Chondrocyte (in vitro differentiated cells): Measurements from ENCODE around the gene TMPRSS11A. TPM values are rescaled to one million over a fixed set of nuclear protein-coding genes. Genes with fewer than 3 reads are reported as not detected.

Source experiments
- DNase-seq: peaks from one replicate; pipeline ENCODE4 v3.0.0; 2021; ENCODE audit warnings: mixed read lengths, low spot score
- H3K27ac Mint-ChIP-seq: one replicate; pipeline ENCODE4 v1.8.0; 2021; ENCODE audit warnings: mild to moderate bottlenecking, moderate library complexity, mixed read lengths; ENCODE audit not compliant: unreplicated experiment
- H3K27me3 Mint-ChIP-seq: 2 replicates; pipeline ENCODE4 v1.8.0; 2021; ENCODE audit warnings: low read depth, mixed read lengths
- H3K36me3 Mint-ChIP-seq: 2 replicates; pipeline ENCODE4 v1.8.0; 2021; ENCODE audit warnings: low read depth, mixed read lengths
- H3K4me1 Mint-ChIP-seq: 2 replicates; pipeline ENCODE4 v1.8.0; 2021; ENCODE audit warnings: low read depth, mild to moderate bottlenecking, mixed read lengths
- H3K4me3 Mint-ChIP-seq: one replicate; pipeline ENCODE4 v1.8.0; 2021; ENCODE audit warnings: mild to moderate bottlenecking, moderate library complexity, mixed read lengths; ENCODE audit not compliant: unreplicated experiment
- H3K9me3 Mint-ChIP-seq: 2 replicates; pipeline ENCODE4 v1.8.0; 2021; ENCODE audit warnings: low read depth, mixed read lengths
- total RNA-seq: library from RNA; stranded (reverse); gene quantifications from 3 replicates; pipeline ENCODE4 v1.2.1, GENCODE V29; 2021
- TF ChIP-seq, protein P1 (sequence below): fragments of 200-600 bp; sonication (generic); IDR thresholded peaks from 2 replicates; pipeline ENCODE4 v1.5.0; 2021; ENCODE audit warnings: antibody characterized with exemption, mild to moderate bottlenecking, moderate library complexity

TMPRSS11A gene
- total RNA-seq, 1 donor from 2014 or later: not detected

GRCh38 chr4:67940506-67940905 is 22.8 kb downstream of the TMPRSS11A start:
- TF ChIP-seq, protein P1, sequence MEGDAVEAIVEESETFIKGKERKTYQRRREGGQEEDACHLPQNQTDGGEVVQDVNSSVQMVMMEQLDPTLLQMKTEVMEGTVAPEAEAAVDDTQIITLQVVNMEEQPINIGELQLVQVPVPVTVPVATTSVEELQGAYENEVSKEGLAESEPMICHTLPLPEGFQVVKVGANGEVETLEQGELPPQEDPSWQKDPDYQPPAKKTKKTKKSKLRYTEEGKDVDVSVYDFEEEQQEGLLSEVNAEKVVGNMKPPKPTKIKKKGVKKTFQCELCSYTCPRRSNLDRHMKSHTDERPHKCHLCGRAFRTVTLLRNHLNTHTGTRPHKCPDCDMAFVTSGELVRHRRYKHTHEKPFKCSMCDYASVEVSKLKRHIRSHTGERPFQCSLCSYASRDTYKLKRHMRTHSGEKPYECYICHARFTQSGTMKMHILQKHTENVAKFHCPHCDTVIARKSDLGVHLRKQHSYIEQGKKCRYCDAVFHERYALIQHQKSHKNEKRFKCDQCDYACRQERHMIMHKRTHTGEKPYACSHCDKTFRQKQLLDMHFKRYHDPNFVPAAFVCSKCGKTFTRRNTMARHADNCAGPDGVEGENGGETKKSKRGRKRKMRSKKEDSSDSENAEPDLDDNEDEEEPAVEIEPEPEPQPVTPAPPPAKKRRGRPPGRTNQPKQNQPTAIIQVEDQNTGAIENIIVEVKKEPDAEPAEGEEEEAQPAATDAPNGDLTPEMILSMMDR: no peak
- Mint-ChIP-seq H3K9me3 (peaks cover 13% of the 10 kb centered on the region), H3K4me3 (no peak overlapping the region), H3K27ac (no peak overlapping the region), H3K27me3 (peaks cover 2% of the 10 kb centered on the region), H3K36me3 (peaks cover 2% of the 10 kb centered on the region), H3K4me1 (no peaks in the 10 kb centered on the region)
- DNase-seq: no peak

DNA sequence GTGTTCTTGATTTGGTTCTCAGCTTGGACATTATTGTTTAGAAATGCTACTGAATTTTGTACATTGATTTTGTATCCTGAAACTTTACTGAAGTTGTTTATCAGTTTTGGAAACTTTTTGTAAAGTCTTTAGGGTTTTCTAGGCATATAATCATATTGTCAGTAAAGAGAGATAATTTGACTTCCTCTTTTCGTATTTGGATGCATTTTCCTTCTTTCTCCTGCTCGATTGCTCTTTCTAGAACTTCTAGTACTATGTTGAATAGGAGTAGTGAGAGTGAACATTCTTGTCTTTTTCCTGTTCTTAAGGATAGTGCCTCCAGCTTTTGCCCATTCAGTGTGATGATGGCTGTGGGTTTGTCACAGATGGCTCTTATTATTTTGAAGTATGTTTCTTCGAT is 24.1 kb downstream of the TMPRSS11A start:
- Mint-ChIP-seq H3K27me3 (peaks cover 4% of the 10 kb centered on the region), H3K9me3 (peaks cover 13% of the 10 kb centered on the region)
- DNase-seq: no peak

GRCh38 chr4:67935888-67936287 is 27.4 kb downstream of the TMPRSS11A start:
- H3K27ac Mint-ChIP-seq: no peak overlapping the region
- no peaks in the 10 kb centered on the region for H3K4me1 Mint-ChIP-seq

More for the DNA sequence above, 24.1 kb downstream of the TMPRSS11A start:
- Mint-ChIP-seq H3K36me3 (peaks cover 2% of the 10 kb centered on the region), H3K4me1 (no peaks in the 10 kb centered on the region), H3K27ac (no peak overlapping the region), H3K4me3 (no peak overlapping the region)
- TF ChIP-seq, protein P1: no peak

GRCh38 chr4:67934628-67935027 is 28.7 kb downstream of the TMPRSS11A start:
- DNase-seq: no peak
- peaks cover 13% of the 10 kb centered on the region for H3K9me3 Mint-ChIP-seq
- no peak overlapping the region for H3K4me3 Mint-ChIP-seq
- peaks cover 2% of the 10 kb centered on the region for H3K36me3 Mint-ChIP-seq
- H3K27ac Mint-ChIP-seq: no peak overlapping the region
- TF ChIP-seq, protein P1: no peak
- H3K4me1 Mint-ChIP-seq: no peaks in the 10 kb centered on the region
- peaks cover 16% of the 10 kb centered on the region for H3K27me3 Mint-ChIP-seq

More at GRCh38 chr4:67935888-67936287, 27.4 kb downstream of the TMPRSS11A start:
- no peak for DNase-seq
- H3K27me3 Mint-ChIP-seq: peaks cover 13% of the 10 kb centered on the region
- H3K9me3 Mint-ChIP-seq: peaks cover 13% of the 10 kb centered on the region
- peaks cover 2% of the 10 kb centered on the region for H3K36me3 Mint-ChIP-seq
- TF ChIP-seq, protein P1: no peak
- no peak overlapping the region for H3K4me3 Mint-ChIP-seq

DNA sequence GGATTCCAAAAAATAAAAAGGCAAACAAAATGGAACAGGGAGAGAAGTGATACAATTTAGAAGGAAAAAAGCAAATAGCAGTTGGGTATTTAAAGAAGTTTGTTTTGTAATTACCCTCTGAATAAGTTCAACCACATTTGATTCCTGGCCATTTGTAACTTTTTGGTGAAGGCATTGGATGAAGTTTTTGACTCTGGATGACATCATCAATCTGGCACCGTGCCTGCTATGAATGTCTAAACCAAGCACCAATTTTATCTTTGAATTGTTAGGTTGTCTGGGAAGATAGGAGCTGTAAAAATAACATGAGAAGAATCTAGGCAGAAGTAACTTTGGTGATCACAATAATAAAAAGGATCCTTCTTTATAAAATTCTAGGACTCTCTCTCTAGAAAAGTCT is 29.5 kb downstream of the TMPRSS11A start:
- TF ChIP-seq, protein P1: no peak
- H3K27me3 Mint-ChIP-seq: peaks cover 16% of the 10 kb centered on the region
- H3K27ac Mint-ChIP-seq: no peak overlapping the region
- H3K4me1 Mint-ChIP-seq: no peaks in the 10 kb centered on the region
- DNase-seq: no peak
- H3K9me3 Mint-ChIP-seq: peaks cover 7% of the 10 kb centered on the region
- H3K4me3 Mint-ChIP-seq: no peak overlapping the region
- no peaks in the 10 kb centered on the region for H3K36me3 Mint-ChIP-seq
